ENCODE data around the gene TMEM234. TPM values are rescaled to one million over a fixed set of nuclear protein-coding genes. Genes with fewer than 3 reads are reported as not detected.
"Not testable (repeated sequence)": the region's sequence is repeated elsewhere in the genome, so short reads cannot be mapped to it uniquely, and the experiment has no call there.

TMEM234 gene
- total RNA-seq: 10 to 100 TPM in 3 of 4 donors, 1 to 10 TPM in 1; 8.8 to 15.4 (median 11.3) TPM

GRCh38 chr1:32221980-32222755, at the start of gene TMEM234, which contains the start of gene EIF3I:
TSS of gene TMEM234 (minus strand) at chr1:32222353. CDS start at chr1:32222322, 31 bp downstream.
TSS of gene EIF3I (plus strand) at chr1:32222407. CDS start at chr1:32222442, 35 bp downstream.
- peak; percentile 94 for DNase-seq (ENCODE audit: low spot score)
- TF ChIP-seq, protein P1, sequence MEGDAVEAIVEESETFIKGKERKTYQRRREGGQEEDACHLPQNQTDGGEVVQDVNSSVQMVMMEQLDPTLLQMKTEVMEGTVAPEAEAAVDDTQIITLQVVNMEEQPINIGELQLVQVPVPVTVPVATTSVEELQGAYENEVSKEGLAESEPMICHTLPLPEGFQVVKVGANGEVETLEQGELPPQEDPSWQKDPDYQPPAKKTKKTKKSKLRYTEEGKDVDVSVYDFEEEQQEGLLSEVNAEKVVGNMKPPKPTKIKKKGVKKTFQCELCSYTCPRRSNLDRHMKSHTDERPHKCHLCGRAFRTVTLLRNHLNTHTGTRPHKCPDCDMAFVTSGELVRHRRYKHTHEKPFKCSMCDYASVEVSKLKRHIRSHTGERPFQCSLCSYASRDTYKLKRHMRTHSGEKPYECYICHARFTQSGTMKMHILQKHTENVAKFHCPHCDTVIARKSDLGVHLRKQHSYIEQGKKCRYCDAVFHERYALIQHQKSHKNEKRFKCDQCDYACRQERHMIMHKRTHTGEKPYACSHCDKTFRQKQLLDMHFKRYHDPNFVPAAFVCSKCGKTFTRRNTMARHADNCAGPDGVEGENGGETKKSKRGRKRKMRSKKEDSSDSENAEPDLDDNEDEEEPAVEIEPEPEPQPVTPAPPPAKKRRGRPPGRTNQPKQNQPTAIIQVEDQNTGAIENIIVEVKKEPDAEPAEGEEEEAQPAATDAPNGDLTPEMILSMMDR (IDR thresholded peaks at IDR 0.05): no peak
- ATAC-seq (ENCODE audit: low FRiP score): peak; percentile 93

GRCh38 chr1:32269744-32270143, 47.6 kb upstream of the TMEM234 start:
- ATAC-seq (ENCODE audit: low FRiP score): no peak
- DNase-seq (ENCODE audit: low spot score): no peak
- TF ChIP-seq, protein P1 (IDR thresholded peaks at IDR 0.05): no peak

DNA sequence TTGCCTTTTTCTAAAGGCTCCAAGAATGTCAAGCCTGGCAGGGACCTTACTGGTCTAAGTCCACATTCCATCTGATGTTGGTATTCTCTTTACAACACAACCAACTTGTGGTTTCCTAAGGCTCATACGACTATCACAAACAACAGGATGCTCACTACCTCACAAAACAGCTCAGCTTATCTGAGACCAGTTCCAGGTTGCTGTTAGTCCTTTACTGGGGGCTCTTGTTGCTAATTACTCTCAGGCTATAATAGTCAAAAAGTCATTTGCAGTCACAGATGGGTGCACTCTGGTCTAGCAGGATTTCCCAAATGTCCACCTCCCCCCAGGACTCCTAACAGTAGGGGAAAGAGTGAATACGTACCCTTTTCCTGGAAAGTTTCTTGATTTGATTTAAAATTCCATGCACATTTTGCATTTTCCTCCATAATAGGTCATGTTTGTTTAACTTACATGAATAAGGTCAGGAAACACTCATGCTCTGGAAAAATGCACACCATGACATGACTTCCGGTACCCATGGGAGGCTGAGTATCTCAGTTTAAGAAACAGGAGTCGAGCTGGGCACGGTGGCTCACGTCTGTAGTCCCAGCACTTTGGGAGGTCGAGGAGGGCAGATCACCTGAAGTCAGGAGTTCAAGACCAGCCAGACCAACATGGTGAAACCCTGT, 44.9 kb upstream of the TMEM234 start:
- TF ChIP-seq, protein P1 (IDR thresholded peaks at IDR 0.05): no peak
- DNase-seq (ENCODE audit: low spot score): no peak
- no peak for ATAC-seq (ENCODE audit: low FRiP score)

GRCh38 chr1:32265846-32266245, 43.7 kb upstream of the TMEM234 start:
- DNase-seq (ENCODE audit: low spot score): no peak
- TF ChIP-seq, protein P1 (IDR thresholded peaks at IDR 0.05): no peak

GRCh38 chr1:32263744-32264143, 41.6 kb upstream of the TMEM234 start:
- TF ChIP-seq, protein P1 (IDR thresholded peaks at IDR 0.05): no peak
- DNase-seq (ENCODE audit: low spot score) (no peak), ATAC-seq (ENCODE audit: low FRiP score) (no peak)

More at GRCh38 chr1:32265846-32266245, 43.7 kb upstream of the TMEM234 start:
- ATAC-seq (ENCODE audit: low FRiP score): no peak

DNA sequence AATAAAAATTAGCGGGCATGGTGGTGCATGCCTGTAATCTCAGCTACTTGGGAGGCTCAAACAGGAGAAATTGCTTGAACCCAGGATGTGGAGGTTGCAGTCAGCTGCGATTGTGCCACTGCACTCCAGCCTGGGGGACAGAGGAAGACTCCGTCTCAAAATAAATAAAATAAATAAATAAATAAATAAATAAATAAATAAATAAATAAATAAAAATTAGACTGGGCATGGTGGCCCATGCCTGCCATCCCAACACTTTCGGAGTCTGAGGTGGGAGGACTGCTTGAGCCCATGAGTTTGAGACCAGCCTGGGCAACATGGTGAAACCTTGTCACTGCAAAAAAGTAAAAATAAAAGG, 41.1 kb upstream of the TMEM234 start:
- DNase-seq (ENCODE audit: low spot score); ATAC-seq (ENCODE audit: low FRiP score): not testable (repeated sequence)

GRCh38 chr1:32257227-32257508, 35.0 kb upstream of the TMEM234 start:
- ATAC-seq (ENCODE audit: low FRiP score): no peak
- DNase-seq (ENCODE audit: low spot score): no peak
- TF ChIP-seq, protein P1 (IDR thresholded peaks at IDR 0.05): no peak

Data from omental fat pad (tissue), 4 donors.